ENCODE results near the gene MARCHF3.

GRCh38 chr5:126831156-126831555 is 199.2 kb downstream of the MARCHF3 start:
- TF ChIP-seq CTCF (IDR thresholded peaks at IDR 0.05; ENCODE audit: low read length) (no peak), EZH2 (IDR thresholded peaks at IDR 0.05; ENCODE audit: borderline replicate concordance, low read length) (no peak)

Data from OCI-LY1 (cell line).